ENCODE data around the gene FBXL20. TPM values are rescaled to one million over a fixed set of nuclear protein-coding genes. Genes with fewer than 3 reads are reported as not detected.
"Not testable (repeated sequence)": the region's sequence is repeated elsewhere in the genome, so short reads cannot be mapped to it uniquely, and the experiment has no call there.

Gene FBXL20
- total RNA-seq, 1 donor from 2014 or later: 16.3 TPM

DNA sequence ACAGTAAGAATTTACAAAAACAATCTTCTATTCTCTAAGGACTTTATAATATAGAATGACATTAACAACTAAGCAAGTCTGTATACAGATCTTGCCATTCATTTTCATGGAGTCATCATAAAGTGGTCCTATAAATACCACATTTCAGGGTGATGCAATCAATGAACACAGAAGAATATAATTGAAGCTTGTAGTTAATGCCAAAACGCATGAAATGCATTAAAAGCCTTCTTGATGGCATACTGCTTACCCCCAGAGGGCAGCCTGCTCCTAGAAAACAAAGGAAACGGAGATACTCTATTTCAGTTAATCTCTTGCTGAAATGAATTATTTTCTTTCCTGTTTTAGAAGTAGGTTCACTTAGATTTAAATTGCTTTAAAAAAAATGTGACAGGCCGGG, 130.5 kb downstream of the FBXL20 start:
- DNase-seq (ENCODE audit: low read depth): no peak
- H3K4me3 ChIP-seq (ENCODE audit: low read depth, low read length): no peak overlapping the region
- TF ChIP-seq, protein P1, sequence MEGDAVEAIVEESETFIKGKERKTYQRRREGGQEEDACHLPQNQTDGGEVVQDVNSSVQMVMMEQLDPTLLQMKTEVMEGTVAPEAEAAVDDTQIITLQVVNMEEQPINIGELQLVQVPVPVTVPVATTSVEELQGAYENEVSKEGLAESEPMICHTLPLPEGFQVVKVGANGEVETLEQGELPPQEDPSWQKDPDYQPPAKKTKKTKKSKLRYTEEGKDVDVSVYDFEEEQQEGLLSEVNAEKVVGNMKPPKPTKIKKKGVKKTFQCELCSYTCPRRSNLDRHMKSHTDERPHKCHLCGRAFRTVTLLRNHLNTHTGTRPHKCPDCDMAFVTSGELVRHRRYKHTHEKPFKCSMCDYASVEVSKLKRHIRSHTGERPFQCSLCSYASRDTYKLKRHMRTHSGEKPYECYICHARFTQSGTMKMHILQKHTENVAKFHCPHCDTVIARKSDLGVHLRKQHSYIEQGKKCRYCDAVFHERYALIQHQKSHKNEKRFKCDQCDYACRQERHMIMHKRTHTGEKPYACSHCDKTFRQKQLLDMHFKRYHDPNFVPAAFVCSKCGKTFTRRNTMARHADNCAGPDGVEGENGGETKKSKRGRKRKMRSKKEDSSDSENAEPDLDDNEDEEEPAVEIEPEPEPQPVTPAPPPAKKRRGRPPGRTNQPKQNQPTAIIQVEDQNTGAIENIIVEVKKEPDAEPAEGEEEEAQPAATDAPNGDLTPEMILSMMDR (IDR thresholded peaks at IDR 0.05; ENCODE audit: insufficient read depth, low read length, poor library complexity, severe bottlenecking): peak; percentile 33
- no peaks in the 10 kb centered on the region for H3K36me3 ChIP-seq (ENCODE audit: control insufficient read depth, insufficient read depth, low read length)
- H3K27me3 ChIP-seq (ENCODE audit: control insufficient read depth, insufficient read depth, low read length): no peaks in the 10 kb centered on the region

DNA sequence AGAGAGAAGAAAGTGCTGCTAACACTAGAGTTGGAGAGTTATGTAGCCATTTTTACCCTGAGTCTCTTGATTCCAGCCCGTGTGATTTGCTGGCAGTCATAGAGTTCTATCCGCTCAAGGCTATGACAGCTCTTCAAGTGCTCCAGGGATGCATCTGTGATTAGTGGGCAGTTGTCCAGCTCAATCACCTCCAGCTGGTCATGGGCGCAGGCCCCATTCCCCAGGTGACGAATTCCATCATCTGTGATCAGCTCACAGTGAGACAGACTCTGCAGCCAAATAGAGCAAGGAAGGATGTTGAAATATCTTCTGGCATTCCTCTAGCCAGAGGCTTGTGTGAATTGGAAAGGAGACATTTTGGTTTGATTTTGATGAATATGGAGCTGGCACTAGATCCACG, 137.3 kb downstream of the FBXL20 start:
- TF ChIP-seq, protein P1 (IDR thresholded peaks at IDR 0.05; ENCODE audit: insufficient read depth, low read length, poor library complexity, severe bottlenecking): no peak
- no peaks in the 10 kb centered on the region for H3K27me3 ChIP-seq (ENCODE audit: control insufficient read depth, insufficient read depth, low read length)
- no peak overlapping the region for H3K4me3 ChIP-seq (ENCODE audit: low read depth, low read length)
- no peak for DNase-seq (ENCODE audit: low read depth)
- H3K36me3 ChIP-seq (ENCODE audit: control insufficient read depth, insufficient read depth, low read length): no peaks in the 10 kb centered on the region

DNA sequence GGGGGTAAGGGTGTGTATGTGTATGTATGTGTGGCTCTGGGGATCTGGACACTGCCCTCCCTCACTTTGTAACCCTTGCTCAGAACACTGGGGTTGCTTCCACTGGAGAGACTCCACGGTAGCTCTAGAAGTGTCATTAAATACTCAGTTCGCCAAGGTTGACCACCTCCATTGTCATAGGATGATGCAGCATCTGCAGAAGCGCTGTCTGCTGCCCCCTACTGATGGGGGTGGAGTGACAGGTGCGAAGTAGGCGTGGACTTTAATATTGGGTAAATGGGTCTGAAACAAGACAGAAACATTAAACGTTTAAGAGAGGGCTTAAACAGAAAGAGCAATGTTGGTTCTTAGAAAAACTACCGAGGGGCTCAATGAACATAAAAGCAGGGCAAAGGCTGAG, 140.1 kb downstream of the FBXL20 start:
- TF ChIP-seq, protein P1 (IDR thresholded peaks at IDR 0.05; ENCODE audit: insufficient read depth, low read length, poor library complexity, severe bottlenecking): peak; percentile 24
- no peak for DNase-seq (ENCODE audit: low read depth)
- Histone ChIP-seq H3K27me3 (ENCODE audit: control insufficient read depth, insufficient read depth, low read length) (no peaks in the 10 kb centered on the region), H3K4me3 (ENCODE audit: low read depth, low read length) (no peak overlapping the region), H3K36me3 (ENCODE audit: control insufficient read depth, insufficient read depth, low read length) (no peaks in the 10 kb centered on the region)

DNA sequence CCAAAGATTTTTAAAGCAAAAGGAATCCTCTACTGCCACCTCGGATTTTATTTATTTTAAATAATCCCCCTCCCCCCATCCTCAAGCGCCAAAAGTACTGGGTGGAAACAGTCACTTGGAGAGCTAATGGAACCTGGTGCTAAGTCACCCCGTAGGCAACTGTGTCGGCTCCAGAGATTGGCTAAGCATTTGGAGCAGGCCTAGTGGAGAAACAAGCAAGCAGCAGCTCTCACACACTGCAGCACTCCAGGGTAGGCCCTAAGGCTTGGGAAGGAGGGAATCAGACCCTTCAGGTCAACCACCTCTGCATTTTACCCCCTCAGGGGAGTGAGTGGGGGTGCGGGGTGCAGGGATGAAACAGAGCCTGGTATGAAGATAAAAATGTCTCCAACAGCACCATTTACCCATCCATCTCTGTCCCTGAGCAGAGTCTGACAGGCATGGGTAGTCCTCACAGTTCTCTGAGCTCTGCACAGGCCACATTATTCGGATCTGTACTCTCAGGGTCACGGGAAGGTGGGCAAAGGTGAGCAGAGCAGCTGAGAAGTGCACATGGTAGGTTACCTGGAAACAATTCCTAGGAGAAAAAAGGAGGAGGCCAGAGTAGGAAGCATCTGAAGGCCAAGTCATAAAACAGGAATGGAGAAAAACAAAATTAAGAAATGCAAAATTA, 148.5 kb downstream of the FBXL20 start:
- Histone ChIP-seq H3K36me3 (ENCODE audit: control insufficient read depth, insufficient read depth, low read length) (no peaks in the 10 kb centered on the region), H3K27me3 (ENCODE audit: control insufficient read depth, insufficient read depth, low read length) (no peaks in the 10 kb centered on the region), H3K4me3 (ENCODE audit: low read depth, low read length) (no peak overlapping the region)
- TF ChIP-seq, protein P1 (IDR thresholded peaks at IDR 0.05; ENCODE audit: insufficient read depth, low read length, poor library complexity, severe bottlenecking): no peak
- DNase-seq (ENCODE audit: low read depth): no peak

DNA sequence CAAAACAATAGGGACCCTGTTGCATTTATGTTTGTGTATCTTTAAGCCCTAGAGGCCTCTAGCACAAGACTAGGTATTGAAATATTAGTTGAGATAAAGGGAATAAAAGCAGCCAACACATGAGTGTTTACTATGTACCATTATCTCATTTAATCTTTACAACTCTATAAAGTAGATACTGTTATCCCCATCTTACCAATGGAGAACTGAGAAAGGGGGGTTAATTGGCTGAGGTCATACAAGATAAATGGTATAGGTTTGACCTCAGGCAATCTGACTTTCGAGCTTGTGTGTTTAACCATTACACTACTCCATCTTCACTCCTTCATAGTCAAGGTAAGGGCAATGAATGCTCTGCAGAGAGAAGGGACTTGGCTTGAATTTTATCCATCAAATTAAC, 149.4 kb downstream of the FBXL20 start:
- Histone ChIP-seq H3K4me3 (ENCODE audit: low read depth, low read length) (no peak overlapping the region), H3K27me3 (ENCODE audit: control insufficient read depth, insufficient read depth, low read length) (no peaks in the 10 kb centered on the region), H3K36me3 (ENCODE audit: control insufficient read depth, insufficient read depth, low read length) (no peaks in the 10 kb centered on the region)
- TF ChIP-seq, protein P1 (IDR thresholded peaks at IDR 0.05; ENCODE audit: insufficient read depth, low read length, poor library complexity, severe bottlenecking): no peak
- DNase-seq (ENCODE audit: low read depth): no peak

DNA sequence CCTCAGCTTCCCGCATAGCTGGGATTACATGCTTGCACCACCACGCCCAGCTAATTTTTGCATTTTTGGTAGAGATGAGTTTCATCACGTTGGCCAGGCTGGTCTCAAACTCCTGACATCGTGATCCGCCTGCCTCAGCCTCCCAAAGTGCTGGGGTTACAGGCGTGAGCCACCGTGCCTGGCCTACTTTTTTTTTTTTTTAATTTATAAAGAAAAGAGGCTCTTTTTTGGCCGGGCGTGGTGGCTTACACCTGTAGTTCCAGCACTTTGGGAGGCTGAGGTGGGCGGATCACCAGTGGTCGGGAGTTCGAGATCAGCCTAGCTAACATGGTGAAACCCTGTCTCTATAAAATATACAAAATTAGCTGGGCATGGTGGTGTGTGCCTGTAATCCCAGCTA, 151.3 kb downstream of the FBXL20 start:
- H3K27me3 ChIP-seq (ENCODE audit: control insufficient read depth, insufficient read depth, low read length); H3K36me3 ChIP-seq (ENCODE audit: control insufficient read depth, insufficient read depth, low read length); DNase-seq (ENCODE audit: low read depth); H3K4me3 ChIP-seq (ENCODE audit: low read depth, low read length): not testable (repeated sequence)

Data from kidney epithelial cell (primary cell).